HG03439 (cell line): ENCODE results near the gene ICAM1.

Source experiments
- ATAC-seq: cut with Tn5 transposase; IDR thresholded peaks from one replicate; pipeline ENCODE4 v1.9.1; 2021; ENCODE audit warnings: mild to moderate bottlenecking, moderate library complexity; ENCODE audit not compliant: unreplicated experiment

ICAM1 gene

GRCh38 chr19:10321417-10321797, 50.5 kb downstream of the ICAM1 start:
- no peak for ATAC-seq

GRCh38 chr19:10321874-10322835, 51.2 kb downstream of the ICAM1 start:
- no peak for ATAC-seq

- no peak for ATAC-seq
Observed at GRCh38 chr19:10325732-10326131, 54.8 kb downstream of the ICAM1 start.

GRCh38 chr19:10327793-10328192, 56.9 kb downstream of the ICAM1 start:
- no peak for ATAC-seq

- ATAC-seq = no peak
Observed at GRCh38 chr19:10328558-10329429, 57.9 kb downstream of the ICAM1 start.

GRCh38 chr19:10329555-10329954, 58.6 kb downstream of the ICAM1 start:
- no peak for ATAC-seq

GRCh38 chr19:10332158-10332964, 61.4 kb downstream of the ICAM1 start:
- no peak for ATAC-seq

- ATAC-seq = peak; percentile 84
Observed at GRCh38 chr19:10332965-10333757, 62.2 kb downstream of the ICAM1 start, which contains the start of gene RAVER1. RAVER1 (minus strand) TSS chr19:10333529; CDS start chr19:10333507, 22 bp downstream.

- ATAC-seq = no peak
Observed at GRCh38 chr19:10333758-10334587, 63.1 kb downstream of the ICAM1 start.

- no peak for ATAC-seq
Observed at GRCh38 chr19:10334588-10335351, 63.9 kb downstream of the ICAM1 start.

- ATAC-seq = no peak
Observed at GRCh38 chr19:10335352-10335985, 64.5 kb downstream of the ICAM1 start.
